ENCODE measurements around the gene CCDC192.

The CCDC192 gene

GRCh38 chr5:127762412-127762811, 59.2 kb downstream of the CCDC192 start:
- H3K79me2 ChIP-seq (ENCODE audit: low read length): no peaks in the 10 kb centered on the region
- H3K4me1 ChIP-seq (ENCODE audit: low read length): no peaks in the 10 kb centered on the region
- H3K27ac ChIP-seq (ENCODE audit: low read length): no peak overlapping the region
- TF ChIP-seq EZH2phosphoT487 (IDR thresholded peaks at IDR 0.05; ENCODE audit: low read depth): no peak
- TF ChIP-seq CTCF (IDR thresholded peaks at IDR 0.05; ENCODE audit: low read depth, low read length): no peak
- H4K20me1 ChIP-seq (ENCODE audit: insufficient read depth, low read length): no peaks in the 10 kb centered on the region
- H3K27me3 ChIP-seq (ENCODE audit: low read depth, low read length): no peaks in the 10 kb centered on the region
- H3K4me3 ChIP-seq (ENCODE audit: low read length): no peak overlapping the region
- no peaks in the 10 kb centered on the region for H3K36me3 ChIP-seq (replicated peaks; ENCODE audit: low read depth, low read length)
- no peak overlapping the region for H3K4me2 ChIP-seq (ENCODE audit: low read length)
- no peaks in the 10 kb centered on the region for H3K9me3 ChIP-seq (ENCODE audit: insufficient read depth, low read length)
- H3K9ac ChIP-seq (ENCODE audit: low read length): no peak overlapping the region
- H2AFZ ChIP-seq (ENCODE audit: low read depth, low read length): no peak overlapping the region

- Histone ChIP-seq H4K20me1 (ENCODE audit: insufficient read depth, low read length) (no peaks in the 10 kb centered on the region), H3K36me3 (replicated peaks; ENCODE audit: low read depth, low read length) (no peaks in the 10 kb centered on the region), H3K27me3 (ENCODE audit: low read depth, low read length) (no peaks in the 10 kb centered on the region), H3K79me2 (ENCODE audit: low read length) (no peaks in the 10 kb centered on the region), H2AFZ (ENCODE audit: low read depth, low read length) (no peak overlapping the region), H3K27ac (ENCODE audit: low read length) (no peak overlapping the region), H3K9me3 (ENCODE audit: insufficient read depth, low read length) (no peaks in the 10 kb centered on the region), H3K4me2 (ENCODE audit: low read length) (no peak overlapping the region), H3K4me1 (ENCODE audit: low read length) (no peaks in the 10 kb centered on the region), H3K4me3 (ENCODE audit: low read length) (no peak overlapping the region), H3K9ac (ENCODE audit: low read length) (no peak overlapping the region)
- TF ChIP-seq EZH2phosphoT487 (IDR thresholded peaks at IDR 0.05; ENCODE audit: low read depth): no peak
- no peak for TF ChIP-seq CTCF (IDR thresholded peaks at IDR 0.05; ENCODE audit: low read depth, low read length)
Observed at GRCh38 chr5:127766676-127767335, 63.6 kb downstream of the CCDC192 start.

- Histone ChIP-seq H3K36me3 (replicated peaks; ENCODE audit: low read depth, low read length) (no peaks in the 10 kb centered on the region), H3K4me3 (ENCODE audit: low read length) (no peak overlapping the region), H2AFZ (ENCODE audit: low read depth, low read length) (no peak overlapping the region), H3K79me2 (ENCODE audit: low read length) (no peaks in the 10 kb centered on the region), H3K9ac (ENCODE audit: low read length) (no peak overlapping the region), H3K27me3 (ENCODE audit: low read depth, low read length) (no peaks in the 10 kb centered on the region), H3K4me2 (ENCODE audit: low read length) (no peak overlapping the region), H3K9me3 (ENCODE audit: insufficient read depth, low read length) (no peaks in the 10 kb centered on the region), H3K4me1 (ENCODE audit: low read length) (no peaks in the 10 kb centered on the region), H3K27ac (ENCODE audit: low read length) (no peak overlapping the region), H4K20me1 (ENCODE audit: insufficient read depth, low read length) (no peaks in the 10 kb centered on the region)
- TF ChIP-seq CTCF (IDR thresholded peaks at IDR 0.05; ENCODE audit: low read depth, low read length) (no peak), EZH2phosphoT487 (IDR thresholded peaks at IDR 0.05; ENCODE audit: low read depth) (no peak)
Observed at GRCh38 chr5:127769386-127769785, 66.2 kb downstream of the CCDC192 start.

- no peaks in the 10 kb centered on the region for H3K79me2 ChIP-seq (ENCODE audit: low read length)
- H3K27ac ChIP-seq (ENCODE audit: low read length): no peak overlapping the region
- H3K36me3 ChIP-seq (replicated peaks; ENCODE audit: low read depth, low read length): no peaks in the 10 kb centered on the region
- no peak overlapping the region for H3K9ac ChIP-seq (ENCODE audit: low read length)
- H3K4me2 ChIP-seq (ENCODE audit: low read length): no peak overlapping the region
- H4K20me1 ChIP-seq (ENCODE audit: insufficient read depth, low read length): no peaks in the 10 kb centered on the region
- no peak overlapping the region for H3K4me3 ChIP-seq (ENCODE audit: low read length)
- H3K27me3 ChIP-seq (ENCODE audit: low read depth, low read length): no peaks in the 10 kb centered on the region
- no peaks in the 10 kb centered on the region for H3K9me3 ChIP-seq (ENCODE audit: insufficient read depth, low read length)
- no peak for TF ChIP-seq CTCF (IDR thresholded peaks at IDR 0.05; ENCODE audit: low read depth, low read length)
- TF ChIP-seq EZH2phosphoT487 (IDR thresholded peaks at IDR 0.05; ENCODE audit: low read depth): no peak
- no peaks in the 10 kb centered on the region for H3K4me1 ChIP-seq (ENCODE audit: low read length)
- no peak overlapping the region for H2AFZ ChIP-seq (ENCODE audit: low read depth, low read length)
Observed at GRCh38 chr5:127770272-127770671, 67.1 kb downstream of the CCDC192 start.
